Sigmoid colon (tissue), 7 donors: ENCODE measurements around the gene CABP2. TPM values are rescaled to one million over a fixed set of nuclear protein-coding genes. Genes with fewer than 3 reads are reported as not detected.

Source experiments
- DNase-seq: peaks from one replicate; pipeline ENCODE4 v3.0.0-alpha.2; 2019
- H3K27ac ChIP-seq, 4 donors: fragments of 200-600 bp; sonication (generic); one replicate each; pipeline ENCODE4 v1.5.1; 2016 to 2019; ENCODE audit warnings: mild to moderate bottlenecking in 1 of 4
- H3K27me3 ChIP-seq, 3 donors: fragments of 200-600 bp; sonication (generic); one replicate each; pipeline ENCODE4 v1.5.1; 2019; ENCODE audit warnings: mild to moderate bottlenecking in 1 of 3
- H3K36me3 ChIP-seq, 4 donors: fragments of 200-600 bp; sonication (generic); one replicate each; pipeline ENCODE4 v1.5.1; 2016 to 2019
- H3K4me1 ChIP-seq, 4 donors: fragments of 200-600 bp; sonication (generic); one replicate each; pipeline ENCODE4 v1.5.1; 2017 to 2019
- H3K4me3 ChIP-seq, 4 donors: fragments of 200-600 bp; sonication (generic); one replicate each; pipeline ENCODE4 v1.5.1; 2017 to 2019; ENCODE audit warnings: mild to moderate bottlenecking in 2 of 4, moderate library complexity in 1 of 4
- H3K9me3 ChIP-seq, 4 donors: fragments of 200-600 bp in 3 of 4; sonication (generic) in 3 of 4; one replicate each; pipeline versions ENCODE4 v1.5.1 to v1.6.1; 2013 to 2019
- EP300 ChIP-seq, 4 donors: sonication (generic); formaldehyde crosslinking; IDR thresholded peaks; one replicate each; pipeline ENCODE4 v1.6.1; 2017; ENCODE audit warnings: antibody characterized with exemption in 4 of 4
- POLR2A ChIP-seq, 2 donors: fragments of 450-650 bp; IDR thresholded peaks; one replicate each; pipeline ENCODE4 v1.6.1; 2016; ENCODE audit warnings: antibody characterized with exemption in 2 of 2, mild to moderate bottlenecking in 2 of 2, moderate library complexity in 2 of 2
- POLR2AphosphoS5 ChIP-seq, 4 donors: sonication (generic); formaldehyde crosslinking; IDR thresholded peaks; one replicate each; pipeline ENCODE4 v1.6.1; 2017; ENCODE audit warnings: antibody characterized with exemption in 4 of 4
- whole genome bisulfite sequencing, 2 donors: extraction: QIAGEN DNeasy Blood & Tissue Kit; methylation state at CpG; one replicate each; pipeline ENCODE4 v1.1.7; 2013; 5-methylcytosine and 5-hydroxymethylcytosine counted together
- intact Hi-C: fragments of 100-400 bp; cut with DNase I; formaldehyde crosslinking; loops from one replicate; pipeline ENCODE4 v1.15.1; 2023
- polyA plus RNA-seq, 3 donors: library from polyadenylated mRNA; stranded (reverse); fragments of 200-250 nt; gene quantifications; one replicate each; pipeline ENCODE4 v1.2.3, GENCODE V29; 2013
- total RNA-seq, 4 donors: library from RNA; depleted of rRNA; stranded (reverse); fragments of >200 nt; gene quantifications; one replicate each; pipeline ENCODE4 v1.1.0, GENCODE V29; 2016
- TF ChIP-seq, protein P1 (sequence below), 4 experiments: fragments of 450-650 bp in 3 of 4; fragments of 200-600 bp in 1 of 4; IDR thresholded peaks; one replicate each; pipeline ENCODE4 v1.5.1; 2016 to 2019; ENCODE audit warnings: antibody characterized with exemption in 4 of 4, mild to moderate bottlenecking in 3 of 4, moderate library complexity in 2 of 4
- donor health status: healthy with polysubstance abuse.
- donor health status: Bipolar disorder and iron deficiency.
- donor health status: healthy.

The CABP2 gene
- total RNA-seq (not detected), polyA plus RNA-seq (not detected)

DNA sequence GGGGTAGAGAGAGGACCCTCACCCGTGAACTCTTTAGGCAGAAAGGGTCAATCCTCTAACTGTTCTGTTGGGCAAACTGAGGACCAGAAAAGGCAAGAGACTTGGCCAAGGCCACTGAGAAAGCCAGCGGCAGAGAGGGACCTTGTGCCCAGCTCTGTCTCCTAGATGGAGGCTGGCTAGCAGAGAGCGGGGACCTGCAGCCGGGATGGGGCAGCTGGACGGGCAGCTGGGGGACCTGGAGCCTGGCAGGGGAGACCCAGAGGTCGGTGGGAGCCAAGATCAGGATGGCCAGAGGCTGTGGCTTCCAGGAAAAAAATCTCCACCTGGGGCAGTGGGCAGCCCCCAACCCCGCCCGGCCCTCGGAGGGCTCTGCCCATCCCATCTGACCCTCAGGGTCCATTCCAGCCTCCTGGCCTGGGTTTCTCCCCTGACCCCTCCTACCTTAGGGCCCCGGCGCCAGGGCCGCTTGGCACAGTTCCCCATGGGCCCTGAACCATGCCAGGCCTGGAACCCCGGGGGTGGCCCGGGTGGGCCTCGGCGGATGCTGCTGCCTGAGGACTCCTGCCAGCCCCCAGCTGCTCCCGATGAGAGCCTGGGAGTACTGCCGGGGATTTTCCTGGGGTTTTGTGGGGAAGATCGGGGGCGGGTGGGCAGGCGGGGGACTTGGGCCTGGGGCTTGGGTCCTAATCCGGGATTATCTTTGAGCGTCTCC lies at the start of gene CABP2:
Gene CABP2 (minus strand): TSS at position 603 of the 712 bp plus-strand sequence. CDS start 120 bp downstream, at position 483.
- Histone ChIP-seq H3K4me3 (no peak within 1 kb of the TSS), H3K4me1 (no peaks in the 10 kb centered on the region), H3K27ac (no peak within 1 kb of the TSS), H3K36me3 (no peaks in the 10 kb centered on the region), H3K27me3 (no peaks in the 10 kb centered on the region), H3K9me3 (no peaks in the 10 kb centered on the region)
- TF ChIP-seq, protein P1, sequence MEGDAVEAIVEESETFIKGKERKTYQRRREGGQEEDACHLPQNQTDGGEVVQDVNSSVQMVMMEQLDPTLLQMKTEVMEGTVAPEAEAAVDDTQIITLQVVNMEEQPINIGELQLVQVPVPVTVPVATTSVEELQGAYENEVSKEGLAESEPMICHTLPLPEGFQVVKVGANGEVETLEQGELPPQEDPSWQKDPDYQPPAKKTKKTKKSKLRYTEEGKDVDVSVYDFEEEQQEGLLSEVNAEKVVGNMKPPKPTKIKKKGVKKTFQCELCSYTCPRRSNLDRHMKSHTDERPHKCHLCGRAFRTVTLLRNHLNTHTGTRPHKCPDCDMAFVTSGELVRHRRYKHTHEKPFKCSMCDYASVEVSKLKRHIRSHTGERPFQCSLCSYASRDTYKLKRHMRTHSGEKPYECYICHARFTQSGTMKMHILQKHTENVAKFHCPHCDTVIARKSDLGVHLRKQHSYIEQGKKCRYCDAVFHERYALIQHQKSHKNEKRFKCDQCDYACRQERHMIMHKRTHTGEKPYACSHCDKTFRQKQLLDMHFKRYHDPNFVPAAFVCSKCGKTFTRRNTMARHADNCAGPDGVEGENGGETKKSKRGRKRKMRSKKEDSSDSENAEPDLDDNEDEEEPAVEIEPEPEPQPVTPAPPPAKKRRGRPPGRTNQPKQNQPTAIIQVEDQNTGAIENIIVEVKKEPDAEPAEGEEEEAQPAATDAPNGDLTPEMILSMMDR (IDR thresholded peaks at IDR 0.05), result no peak
- TF ChIP-seq EP300 (IDR thresholded peaks at IDR 0.05), result no peak
- TF ChIP-seq POLR2A (IDR thresholded peaks at IDR 0.05), result no peak
- no peak for TF ChIP-seq POLR2AphosphoS5 (IDR thresholded peaks at IDR 0.05)
- 79 to 83% methylated on average over 23 of the region's 23 CpGs for WGBS, 2 donors
- no peak for DNase-seq
- intact Hi-C loops, result no loop called here

DNA sequence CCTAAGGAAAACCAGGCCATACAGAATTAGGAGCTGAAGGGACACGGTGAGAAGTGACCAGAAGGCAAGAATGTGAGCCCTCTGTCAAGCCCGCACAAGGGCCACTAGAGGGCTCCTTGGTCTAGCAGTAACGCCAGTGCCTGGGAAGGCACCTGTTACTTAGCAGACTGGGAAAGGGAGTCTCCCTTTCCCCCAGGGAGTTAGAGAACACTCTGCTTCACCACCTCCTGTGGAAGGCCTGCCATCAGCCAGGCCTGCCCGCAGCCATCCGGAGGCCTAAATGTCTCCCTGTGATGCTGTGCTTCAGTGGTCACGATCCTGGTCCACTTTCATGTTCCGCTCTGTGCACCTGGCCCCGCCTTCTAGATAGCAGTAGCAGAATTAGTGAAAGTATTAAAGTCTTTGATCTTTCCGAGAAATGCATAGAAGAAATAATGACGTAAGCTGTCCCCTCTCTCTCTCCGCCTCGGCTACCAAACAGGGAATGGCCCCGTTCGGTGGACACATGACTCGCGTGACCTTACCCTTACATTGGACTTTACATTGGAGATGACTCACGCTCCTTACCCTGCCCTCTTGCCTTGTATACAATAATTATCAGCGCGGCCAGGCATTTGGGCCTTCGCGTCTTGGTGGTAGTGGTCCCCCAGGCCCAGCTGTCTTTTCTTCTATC lies 49.6 kb upstream of the CABP2 start:
- 22 to 60% methylated on average over 21 of the region's 21 CpGs for WGBS, 2 donors
- intact Hi-C loops, result loop anchor here (1.0 to 5.0 kb wide), 2 partner anchors 33 to 84 kb away; partner anchors contain the start of gene NDUFV1
- H3K4me3 ChIP-seq, result no peak overlapping the region

DNA sequence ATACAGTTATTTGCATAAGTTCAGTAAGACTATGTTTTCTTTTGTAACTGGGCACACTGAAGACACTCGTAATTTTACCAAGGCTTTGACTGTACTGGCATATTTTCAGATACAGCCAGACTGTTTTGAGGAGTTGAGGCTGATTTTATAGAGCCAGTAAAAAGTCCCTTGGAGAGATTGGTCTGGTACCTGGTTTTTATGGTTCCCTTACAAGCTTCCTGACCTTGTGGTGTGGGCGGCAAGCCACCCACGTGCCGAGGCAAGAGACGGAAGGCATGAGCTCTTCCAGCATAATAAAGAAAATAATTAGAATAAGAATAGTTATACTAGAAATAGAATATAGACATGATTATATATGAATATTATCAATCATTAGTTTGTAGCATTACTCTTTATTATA lies 49.1 kb upstream of the CABP2 start:
- H3K4me3 ChIP-seq, result no peak overlapping the region
- DNase-seq, result no peak
- H3K27ac ChIP-seq, result no peak overlapping the region
- no peaks in the 10 kb centered on the region for H3K36me3 ChIP-seq
- H3K4me1 ChIP-seq, result no peaks in the 10 kb centered on the region
- peaks cover 0 to 3% (median 0%) of the 10 kb centered on the region in 3 donors for H3K27me3 ChIP-seq
- no peaks in the 10 kb centered on the region for H3K9me3 ChIP-seq
- intact Hi-C loops, result loop anchor here (1.0 to 5.0 kb wide), 2 partner anchors 34 to 85 kb away; partner anchors contain the start of gene NDUFV1
- WGBS, 2 donors, result 2 to 15% methylated on average over 5 of the region's 5 CpGs
- no peak for TF ChIP-seq EP300 (IDR thresholded peaks at IDR 0.05)
- TF ChIP-seq POLR2A (IDR thresholded peaks at IDR 0.05), result no peak

More for the DNA sequence above, 49.6 kb upstream of the CABP2 start:
- Histone ChIP-seq H3K9me3 (no peaks in the 10 kb centered on the region), H3K4me1 (no peaks in the 10 kb centered on the region), H3K27me3 (peaks cover 0 to 6% (median 0%) of the 10 kb centered on the region in 3 donors), H3K27ac (no peak overlapping the region), H3K36me3 (no peaks in the 10 kb centered on the region)
- TF ChIP-seq, protein P1 (IDR thresholded peaks at IDR 0.05), result peak; percentile 52 to 71 (median 55)
- no peak for TF ChIP-seq POLR2AphosphoS5 (IDR thresholded peaks at IDR 0.05)
- peak; percentile 82 for DNase-seq

DNA sequence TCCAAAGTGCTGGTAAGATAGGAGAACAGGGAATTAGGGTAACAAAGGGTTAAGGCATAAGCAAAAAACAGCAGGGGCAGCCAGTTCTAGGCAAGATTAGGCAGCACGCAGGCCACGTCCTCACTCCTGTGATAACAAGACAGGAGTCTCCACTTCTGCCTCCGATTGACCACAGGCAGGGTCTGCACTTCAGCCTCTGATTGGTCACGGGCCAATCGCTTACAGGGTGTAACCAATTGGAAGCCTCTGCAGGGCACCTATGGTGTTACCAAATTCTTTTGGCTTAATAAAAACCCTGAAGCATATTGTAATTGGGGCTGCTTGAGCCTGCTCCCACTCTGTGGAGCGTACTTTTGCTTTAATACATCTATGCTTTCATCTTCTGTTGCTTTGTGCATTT lies 48.2 kb upstream of the CABP2 start:
- Histone ChIP-seq H3K9me3 (no peaks in the 10 kb centered on the region), H3K4me3 (no peak overlapping the region), H3K36me3 (no peaks in the 10 kb centered on the region), H3K27ac (no peak overlapping the region), H3K27me3 (no peaks in the 10 kb centered on the region), H3K4me1 (no peaks in the 10 kb centered on the region)
- WGBS, 2 donors, result 80 to 84% methylated on average over 6 of the region's 6 CpGs
- TF ChIP-seq, protein P1 (IDR thresholded peaks at IDR 0.05), result no peak
- no peak for TF ChIP-seq POLR2A (IDR thresholded peaks at IDR 0.05)
- TF ChIP-seq POLR2AphosphoS5 (IDR thresholded peaks at IDR 0.05), result no peak
- TF ChIP-seq EP300 (IDR thresholded peaks at IDR 0.05), result no peak
- DNase-seq, result no peak
- intact Hi-C loops, result loop anchor here (5.0 kb wide), 1 partner anchor 86 kb away; no protein-coding TSS in a partner anchor

DNA sequence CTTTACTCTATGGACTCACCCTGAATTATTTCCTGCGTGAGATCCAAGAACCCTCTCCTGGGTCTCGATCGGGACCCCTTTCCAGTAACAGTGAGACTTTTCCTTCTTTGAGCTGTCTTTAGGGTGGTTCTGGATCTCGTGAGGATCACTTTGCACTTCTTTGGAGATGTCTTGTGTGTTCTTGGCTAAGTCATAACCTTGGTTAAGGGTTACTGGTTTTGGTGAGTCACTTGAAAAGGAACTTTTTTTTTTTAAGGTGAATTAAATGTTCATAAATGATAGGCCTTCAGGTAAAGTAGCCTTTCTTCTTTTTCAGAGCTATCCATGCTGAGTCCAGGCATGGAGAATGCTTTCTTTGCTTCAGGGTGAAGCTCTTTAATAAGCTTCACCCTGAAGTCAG lies 41.0 kb upstream of the CABP2 start:
- Histone ChIP-seq H3K27ac (peak overlapping the region in 2 of 4 donors; percentile 19 to 54), H3K27me3 (no peaks in the 10 kb centered on the region), H3K4me1 (peaks cover 0 to 18% (median 7%) of the 10 kb centered on the region in 4 donors), H3K4me3 (no peak overlapping the region), H3K36me3 (no peaks in the 10 kb centered on the region), H3K9me3 (no peaks in the 10 kb centered on the region)
- WGBS, 2 donors, result 91% methylated on average over 4 of the region's 4 CpGs
- intact Hi-C loops, result no loop called here
- no peak for DNase-seq
- TF ChIP-seq, protein P1 (IDR thresholded peaks at IDR 0.05), result no peak
- TF ChIP-seq EP300 (IDR thresholded peaks at IDR 0.05), result no peak
- TF ChIP-seq POLR2AphosphoS5 (IDR thresholded peaks at IDR 0.05), result no peak
- TF ChIP-seq POLR2A (IDR thresholded peaks at IDR 0.05), result no peak
